ENCODE data around the gene MFN2.

- no peak for TF ChIP-seq CTCF (IDR thresholded peaks at IDR 0.05)
- TF ChIP-seq POLR2A (IDR thresholded peaks at IDR 0.05), result no peak
Measured at GRCh38 chr1:11985851-11986250, 5.6 kb downstream of the MFN2 start.

Measured in testis (tissue), 2 donors.